HG02623 (cell line): Measurements from ENCODE around the gene TP53BP1.
"Not testable (repeated sequence)": the region's sequence is repeated elsewhere in the genome, so short reads cannot be mapped to it uniquely, and the experiment has no call there.

ENCODE experiments used
- ATAC-seq: cut with Tn5 transposase; IDR thresholded peaks from one replicate; pipeline ENCODE4 v1.9.1; 2021; ENCODE audit warnings: moderate library complexity; ENCODE audit not compliant: unreplicated experiment

The TP53BP1 gene

GRCh38 chr15:43420435-43420834 is 72.5 kb downstream of the TP53BP1 start:
- ATAC-seq, result no peak

GRCh38 chr15:43414196-43414595 is 78.8 kb downstream of the TP53BP1 start:
- no peak for ATAC-seq

- ATAC-seq, result no peak
Observed at GRCh38 chr15:43412096-43412495, 80.9 kb downstream of the TP53BP1 start.

- ATAC-seq, result no peak
Observed at GRCh38 chr15:43410572-43411214, 82.3 kb downstream of the TP53BP1 start.

GRCh38 chr15:43408789-43409188 is 84.2 kb downstream of the TP53BP1 start:
- ATAC-seq, result no peak

- no peak for ATAC-seq
Observed at GRCh38 chr15:43406808-43407207, 86.1 kb downstream of the TP53BP1 start.

GRCh38 chr15:43406189-43406588 is 86.8 kb downstream of the TP53BP1 start:
- no peak for ATAC-seq

GRCh38 chr15:43404130-43404529 is 88.8 kb downstream of the TP53BP1 start:
- no peak for ATAC-seq

GRCh38 chr15:43403616-43404015 is 89.3 kb downstream of the TP53BP1 start:
- no peak for ATAC-seq

- ATAC-seq, result no peak
Observed at GRCh38 chr15:43402255-43402654, 90.7 kb downstream of the TP53BP1 start.

GRCh38 chr15:43393592-43393991 is 99.4 kb downstream of the TP53BP1 start:
- not testable (repeated sequence) for ATAC-seq

GRCh38 chr15:43390723-43391122 is 102.2 kb downstream of the TP53BP1 start:
- no peak for ATAC-seq

- no peak for ATAC-seq
Observed at GRCh38 chr15:43383070-43383469, 109.9 kb downstream of the TP53BP1 start.

- no peak for ATAC-seq
Observed at GRCh38 chr15:43382310-43382709, 110.6 kb downstream of the TP53BP1 start.

- no peak for ATAC-seq
Observed at GRCh38 chr15:43378601-43379000, 114.4 kb downstream of the TP53BP1 start.

GRCh38 chr15:43376017-43376705 is 116.8 kb downstream of the TP53BP1 start:
- no peak for ATAC-seq

- ATAC-seq, result peak; percentile 80
Observed at GRCh38 chr15:43370975-43371974, 121.7 kb downstream of the TP53BP1 start, which contains the start of the genes TUBGCP4 and ZSCAN29. Gene TUBGCP4, plus strand, starts transcription at chr15:43371101. Its CDS starts 254 bp downstream, at chr15:43371355. Gene ZSCAN29, minus strand, starts transcription at chr15:43371043. Its CDS starts 1,130 bp downstream, at chr15:43369913.

GRCh38 chr15:43370310-43370974 is 122.5 kb downstream of the TP53BP1 start:
- ATAC-seq, result peak; percentile 31

GRCh38 chr15:43361313-43361903 is 131.5 kb downstream of the TP53BP1 start:
- ATAC-seq, result no peak

GRCh38 chr15:43360821-43361220 is 132.1 kb downstream of the TP53BP1 start:
- ATAC-seq, result no peak
